MCF 10A (cell line): ENCODE measurements around the gene VPS26B. TPM values are rescaled to one million over a fixed set of nuclear protein-coding genes. Genes with fewer than 3 reads are reported as not detected.
A peak's percentile ranks its signal among the peaks of the same experiment; 100 is the strongest.

Experiments used
- BruUV-seq: library from RNA; stranded (reverse); fragments of 400-500 nt; replicated peaks from 2 replicates; lab custom pipeline; 2021; lab: Mats Ljungman, UMichigan
- CTCF ChIA-PET: fragments of 300-600 bp; sonication (Branson Sonifier 250); formaldehyde crosslinking; extraction: SDS; loops from one replicate; lab custom pipeline; 2021; ENCODE audit warnings: antibody characterized with exemption, inconsistent platforms; lab: Yijun Ruan, JAX
- POLR2A ChIA-PET: fragments of 300-600, 350-650 bp; sonication (Branson Sonifier 250); formaldehyde crosslinking; extraction: SDS; loops from one replicate; lab custom pipeline; 2020; ENCODE audit warnings: antibody characterized with exemption, inconsistent platforms; lab: Yijun Ruan, JAX
- DNase-seq: peaks from one replicate; pipeline ENCODE4 v3.0.0-alpha.2; 2018; ENCODE audit not compliant: unreplicated experiment
- H3K27ac Mint-ChIP-seq: one replicate; pipeline ENCODE4 v1.8.0; 2022; ENCODE audit warnings: mild to moderate bottlenecking, low read depth, mixed read lengths; ENCODE audit not compliant: unreplicated experiment
- H3K27me3 Mint-ChIP-seq: one replicate; pipeline ENCODE4 v1.8.0; 2022; ENCODE audit warnings: mixed read lengths; ENCODE audit not compliant: insufficient read depth, unreplicated experiment
- H3K36me3 Mint-ChIP-seq: one replicate; pipeline ENCODE4 v1.8.0; 2022; ENCODE audit warnings: mild to moderate bottlenecking, moderate library complexity, mixed read lengths; ENCODE audit not compliant: insufficient read depth, unreplicated experiment
- H3K4me1 Mint-ChIP-seq: one replicate; pipeline ENCODE4 v1.8.0; 2022; ENCODE audit warnings: mixed read lengths; ENCODE audit not compliant: insufficient read depth, unreplicated experiment
- H3K4me3 Mint-ChIP-seq: one replicate; pipeline ENCODE4 v1.8.0; 2022; ENCODE audit warnings: mild to moderate bottlenecking, moderate library complexity, mixed read lengths; ENCODE audit not compliant: unreplicated experiment
- H3K9me3 Mint-ChIP-seq: one replicate; pipeline ENCODE4 v1.8.0; 2022; ENCODE audit warnings: mixed read lengths; ENCODE audit not compliant: unreplicated experiment
- intact Hi-C: fragments of 100-400 bp; cut with micrococcal nuclease; formaldehyde crosslinking; loops from 2 replicates; pipeline ENCODE4 v1.14.1; 2022
- total RNA-seq: library from RNA; stranded (reverse); gene quantifications from 2 replicates; pipeline ENCODE4 v1.2.3, GENCODE V29; 2022
- TF ChIP-seq, protein P1 (sequence below): fragments of 200-600 bp; IDR thresholded peaks from one replicate; pipeline ENCODE4 v1.8.0; 2022; ENCODE audit warnings: antibody characterized with exemption, mild to moderate bottlenecking; ENCODE audit not compliant: unreplicated experiment

VPS26B gene
- total RNA-seq, 1 experiment from 2014 or later = 45.2 TPM

DNA sequence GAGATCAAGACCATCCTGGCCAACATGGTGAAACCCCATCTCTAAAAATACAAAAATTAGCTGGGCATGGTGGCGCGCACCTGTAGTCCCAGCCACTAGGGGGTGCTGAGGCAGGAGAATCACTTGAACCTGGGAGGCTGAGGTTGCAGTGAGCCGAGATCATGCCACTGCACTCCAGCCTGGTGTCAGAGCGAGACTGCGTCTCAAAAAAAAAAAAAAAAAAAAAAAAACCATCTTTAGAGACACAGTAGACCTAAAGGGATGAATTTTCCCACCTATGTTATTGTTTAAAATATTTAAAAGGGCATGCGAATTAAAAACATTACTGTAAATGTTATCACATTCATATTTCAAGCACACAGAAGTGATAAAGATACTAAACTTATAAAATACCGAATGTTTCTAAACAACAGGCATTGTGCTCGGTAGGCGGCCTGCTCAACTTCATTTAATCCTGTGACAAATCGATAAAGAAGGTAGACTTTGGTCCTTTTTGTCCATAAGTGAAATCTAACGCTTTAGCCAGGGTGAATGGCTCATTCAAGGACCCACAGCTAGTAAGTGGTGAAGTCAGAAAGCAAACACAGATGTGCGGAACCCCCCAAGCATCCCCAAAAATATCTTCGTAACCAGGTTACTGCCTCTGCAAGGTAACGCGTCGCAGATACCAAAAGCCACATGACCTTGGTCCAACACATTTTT lies 16.8 kb upstream of the VPS26B start:
- TF ChIP-seq, protein P1, sequence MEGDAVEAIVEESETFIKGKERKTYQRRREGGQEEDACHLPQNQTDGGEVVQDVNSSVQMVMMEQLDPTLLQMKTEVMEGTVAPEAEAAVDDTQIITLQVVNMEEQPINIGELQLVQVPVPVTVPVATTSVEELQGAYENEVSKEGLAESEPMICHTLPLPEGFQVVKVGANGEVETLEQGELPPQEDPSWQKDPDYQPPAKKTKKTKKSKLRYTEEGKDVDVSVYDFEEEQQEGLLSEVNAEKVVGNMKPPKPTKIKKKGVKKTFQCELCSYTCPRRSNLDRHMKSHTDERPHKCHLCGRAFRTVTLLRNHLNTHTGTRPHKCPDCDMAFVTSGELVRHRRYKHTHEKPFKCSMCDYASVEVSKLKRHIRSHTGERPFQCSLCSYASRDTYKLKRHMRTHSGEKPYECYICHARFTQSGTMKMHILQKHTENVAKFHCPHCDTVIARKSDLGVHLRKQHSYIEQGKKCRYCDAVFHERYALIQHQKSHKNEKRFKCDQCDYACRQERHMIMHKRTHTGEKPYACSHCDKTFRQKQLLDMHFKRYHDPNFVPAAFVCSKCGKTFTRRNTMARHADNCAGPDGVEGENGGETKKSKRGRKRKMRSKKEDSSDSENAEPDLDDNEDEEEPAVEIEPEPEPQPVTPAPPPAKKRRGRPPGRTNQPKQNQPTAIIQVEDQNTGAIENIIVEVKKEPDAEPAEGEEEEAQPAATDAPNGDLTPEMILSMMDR = peak; percentile 81
- Mint-ChIP-seq H3K27ac (no peak overlapping the region), H3K36me3 (peaks cover 79% of the 10 kb centered on the region), H3K4me3 (no peak overlapping the region), H3K4me1 (peaks cover 5% of the 10 kb centered on the region), H3K9me3 (no peaks in the 10 kb centered on the region), H3K27me3 (no peaks in the 10 kb centered on the region)
- POLR2A ChIA-PET = interaction anchor here (0.7 to 6.9 kb wide), 3 partner anchors 17 to 46 kb away, joined by 3 to 35 read pairs (median 3); partner anchors contain the start of genes ACAD8, NCAPD3, THYN1 and VPS26B
- intact Hi-C loops = loop anchor here (1.0 kb wide), 1 partner anchor 37 kb away; no protein-coding TSS in a partner anchor
- BruUV-seq = no TSS peak
- peak; percentile 53 for DNase-seq
- CTCF ChIA-PET = interaction anchor here (0.6 to 1.7 kb wide), 10 partner anchors 9 to 442 kb away, joined by 3 to 12 read pairs (median 4); partner anchors contain the start of gene NCAPD3

GRCh38 chr11:134215836-134216235 lies 8.6 kb upstream of the VPS26B start:
- no peak overlapping the region for H3K27ac Mint-ChIP-seq
- intact Hi-C loops = no loop called here
- no peak overlapping the region for H3K4me3 Mint-ChIP-seq
- no TSS peak for BruUV-seq
- peaks cover 39% of the 10 kb centered on the region for H3K36me3 Mint-ChIP-seq
- no peaks in the 10 kb centered on the region for H3K27me3 Mint-ChIP-seq
- TF ChIP-seq, protein P1 = no peak
- no peaks in the 10 kb centered on the region for H3K9me3 Mint-ChIP-seq
- POLR2A ChIA-PET = interaction anchor here (0.6 kb wide), 1 partner anchor 77 kb away, joined by 4 read pairs; no protein-coding TSS in a partner anchor
- CTCF ChIA-PET = no interaction called here
- peaks cover 10% of the 10 kb centered on the region for H3K4me1 Mint-ChIP-seq
- DNase-seq = no peak

- Mint-ChIP-seq H3K4me1 (peaks cover 11% of the 10 kb centered on the region), H3K27ac (no peak overlapping the region), H3K36me3 (peaks cover 31% of the 10 kb centered on the region), H3K27me3 (no peaks in the 10 kb centered on the region), H3K4me3 (no peak overlapping the region), H3K9me3 (no peaks in the 10 kb centered on the region)
- ChIA-PET POLR2A (no interaction called here), CTCF (no interaction called here)
- no peak for DNase-seq
- TF ChIP-seq, protein P1 = no peak
- intact Hi-C loops = no loop called here
- no TSS peak for BruUV-seq
Measured at GRCh38 chr11:134216816-134217215, 7.7 kb upstream of the VPS26B start.

- CTCF ChIA-PET = interaction anchor here (0.7 to 1.2 kb wide), 2 partner anchors 16 kb away, joined by 4 read pairs; no protein-coding TSS in a partner anchor
- peaks cover 14% of the 10 kb centered on the region for H3K36me3 Mint-ChIP-seq
- peaks cover 41% of the 10 kb centered on the region for H3K4me1 Mint-ChIP-seq
- BruUV-seq = TSS peak; percentile 26
- intact Hi-C loops = no loop called here
- H3K4me3 Mint-ChIP-seq = peak overlapping the region; percentile 93
- peak; percentile 14 for DNase-seq
- no peaks in the 10 kb centered on the region for H3K27me3 Mint-ChIP-seq
- H3K9me3 Mint-ChIP-seq = no peaks in the 10 kb centered on the region
- POLR2A ChIA-PET = interaction anchor here (0.6 to 4.9 kb wide), 6 partner anchors 11 to 267 kb away, joined by 3 to 52 read pairs (median 4); partner anchors contain the start of genes ACAD8 and THYN1
- peak overlapping the region; percentile 93 for H3K27ac Mint-ChIP-seq
- TF ChIP-seq, protein P1 = no peak
Measured at GRCh38 chr11:134223121-134223520, 1.4 kb upstream of the VPS26B start.
